OCI-LY7 (cell line): ENCODE data around the gene CHGA.

Source experiments
- EZH2phosphoT487 ChIP-seq: fragments of 200-600 bp; sonication (generic); IDR thresholded peaks from 2 replicates; pipeline ENCODE4 v1.6.1; 2018; ENCODE audit warnings: low read depth, borderline replicate concordance, mild to moderate bottlenecking, mixed run types, antibody characterized with exemption, low read length, moderate library complexity, mixed read lengths
- TF ChIP-seq, protein P1 (sequence below): fragments of 200-600 bp; sonication (generic); conservative IDR thresholded peaks from 2 replicates; pipeline ENCODE4 v1.5.1; 2014; ENCODE audit warnings: mild to moderate bottlenecking, antibody characterized with exemption, low read length, moderate library complexity, mixed read lengths

DNA sequence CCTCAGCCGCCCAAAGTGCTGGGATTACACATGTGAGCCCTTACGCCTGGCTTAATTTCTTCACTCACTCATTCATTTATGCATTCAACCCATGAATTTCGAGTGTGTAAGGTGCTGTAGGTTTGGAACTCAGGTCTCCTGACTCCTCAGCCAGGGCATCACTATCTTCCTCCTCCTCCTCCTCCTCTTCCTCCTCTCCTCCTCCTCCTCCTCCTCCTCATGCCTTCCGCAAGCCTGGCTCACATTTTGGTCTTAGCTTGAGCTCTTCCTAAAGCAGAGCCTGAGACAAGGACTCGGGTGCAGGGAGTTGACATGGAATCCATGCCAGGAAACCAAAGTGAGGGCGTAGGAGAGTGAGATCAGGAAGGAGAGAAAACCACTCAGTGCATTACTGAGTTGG is 20.8 kb upstream of the CHGA start:
- TF ChIP-seq, protein P1, sequence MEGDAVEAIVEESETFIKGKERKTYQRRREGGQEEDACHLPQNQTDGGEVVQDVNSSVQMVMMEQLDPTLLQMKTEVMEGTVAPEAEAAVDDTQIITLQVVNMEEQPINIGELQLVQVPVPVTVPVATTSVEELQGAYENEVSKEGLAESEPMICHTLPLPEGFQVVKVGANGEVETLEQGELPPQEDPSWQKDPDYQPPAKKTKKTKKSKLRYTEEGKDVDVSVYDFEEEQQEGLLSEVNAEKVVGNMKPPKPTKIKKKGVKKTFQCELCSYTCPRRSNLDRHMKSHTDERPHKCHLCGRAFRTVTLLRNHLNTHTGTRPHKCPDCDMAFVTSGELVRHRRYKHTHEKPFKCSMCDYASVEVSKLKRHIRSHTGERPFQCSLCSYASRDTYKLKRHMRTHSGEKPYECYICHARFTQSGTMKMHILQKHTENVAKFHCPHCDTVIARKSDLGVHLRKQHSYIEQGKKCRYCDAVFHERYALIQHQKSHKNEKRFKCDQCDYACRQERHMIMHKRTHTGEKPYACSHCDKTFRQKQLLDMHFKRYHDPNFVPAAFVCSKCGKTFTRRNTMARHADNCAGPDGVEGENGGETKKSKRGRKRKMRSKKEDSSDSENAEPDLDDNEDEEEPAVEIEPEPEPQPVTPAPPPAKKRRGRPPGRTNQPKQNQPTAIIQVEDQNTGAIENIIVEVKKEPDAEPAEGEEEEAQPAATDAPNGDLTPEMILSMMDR: no peak
- no peak for TF ChIP-seq EZH2phosphoT487
